ENCODE data around the gene URAD.
"Not testable (repeated sequence)": the region's sequence is repeated elsewhere in the genome, so short reads cannot be mapped to it uniquely, and the experiment has no call there.

URAD gene

DNA sequence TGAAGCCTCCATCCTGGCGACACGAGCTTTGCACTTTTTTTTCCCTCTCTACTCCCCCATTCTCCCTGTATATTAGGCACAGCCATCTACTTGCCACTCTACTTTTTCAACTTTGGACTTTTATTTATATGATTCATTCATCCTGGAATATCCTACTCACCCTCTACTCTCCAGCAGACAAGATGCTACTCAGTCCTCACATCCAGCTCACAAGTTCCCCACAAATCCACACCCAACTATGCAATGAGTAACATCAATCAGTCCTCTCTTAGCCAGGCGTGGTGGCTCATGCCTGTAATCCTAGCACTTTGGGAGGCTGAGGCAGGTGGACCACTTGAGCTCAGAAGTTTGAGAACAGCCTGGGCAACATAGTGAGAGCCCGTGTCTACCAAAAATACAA is 23.9 kb upstream of the URAD start:
- no peak for DNase-seq (ENCODE audit: low read depth)
- H3K4me3 ChIP-seq (ENCODE audit: low read length), result no peak overlapping the region
- TF ChIP-seq CTCF (conservative IDR thresholded peaks at IDR 0.05; ENCODE audit: low read length), result no peak

DNA sequence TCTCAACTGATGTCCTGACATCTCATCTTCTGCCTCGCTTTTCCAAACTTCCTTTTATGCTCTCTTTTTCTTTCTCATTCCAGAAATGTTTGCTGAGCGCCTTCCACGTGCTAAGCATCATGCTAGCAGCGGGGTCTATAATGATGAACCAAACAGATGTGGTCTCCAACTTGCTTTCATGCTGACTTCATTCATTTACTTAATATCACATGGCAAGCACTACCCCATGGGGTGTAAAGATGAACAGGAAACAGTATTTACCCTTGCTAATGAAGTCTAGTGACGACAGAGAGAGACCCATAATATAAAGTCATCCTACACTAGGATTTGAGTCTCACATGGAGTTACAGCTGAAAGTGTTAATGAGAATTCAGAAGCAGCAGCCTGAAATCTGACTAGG is 21.6 kb upstream of the URAD start:
- no peak overlapping the region for H3K4me3 ChIP-seq (ENCODE audit: low read length)
- TF ChIP-seq CTCF (conservative IDR thresholded peaks at IDR 0.05; ENCODE audit: low read length), result no peak
- no peak for DNase-seq (ENCODE audit: low read depth)

DNA sequence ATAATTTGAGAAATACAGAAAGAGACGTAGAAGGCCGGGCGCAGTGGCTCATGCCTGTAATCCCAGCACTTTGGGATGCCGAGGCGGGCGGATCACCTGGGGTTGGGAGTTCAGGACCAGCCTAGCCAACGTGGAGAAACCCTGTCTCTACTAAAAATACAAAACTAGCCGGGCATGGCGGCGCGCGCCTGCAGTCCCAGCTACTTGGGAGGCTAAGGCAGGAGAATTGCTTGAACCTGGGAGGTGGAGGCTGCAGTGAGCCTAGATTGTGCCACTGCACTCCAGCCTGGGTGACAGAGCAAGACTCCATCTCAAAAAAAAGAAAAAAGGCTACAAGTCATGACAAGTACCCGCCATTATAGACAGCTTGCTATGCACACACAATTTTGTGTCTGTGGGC is 16.5 kb upstream of the URAD start:
- not testable (repeated sequence) for H3K4me3 ChIP-seq (ENCODE audit: low read length); DNase-seq (ENCODE audit: low read depth)

DNA sequence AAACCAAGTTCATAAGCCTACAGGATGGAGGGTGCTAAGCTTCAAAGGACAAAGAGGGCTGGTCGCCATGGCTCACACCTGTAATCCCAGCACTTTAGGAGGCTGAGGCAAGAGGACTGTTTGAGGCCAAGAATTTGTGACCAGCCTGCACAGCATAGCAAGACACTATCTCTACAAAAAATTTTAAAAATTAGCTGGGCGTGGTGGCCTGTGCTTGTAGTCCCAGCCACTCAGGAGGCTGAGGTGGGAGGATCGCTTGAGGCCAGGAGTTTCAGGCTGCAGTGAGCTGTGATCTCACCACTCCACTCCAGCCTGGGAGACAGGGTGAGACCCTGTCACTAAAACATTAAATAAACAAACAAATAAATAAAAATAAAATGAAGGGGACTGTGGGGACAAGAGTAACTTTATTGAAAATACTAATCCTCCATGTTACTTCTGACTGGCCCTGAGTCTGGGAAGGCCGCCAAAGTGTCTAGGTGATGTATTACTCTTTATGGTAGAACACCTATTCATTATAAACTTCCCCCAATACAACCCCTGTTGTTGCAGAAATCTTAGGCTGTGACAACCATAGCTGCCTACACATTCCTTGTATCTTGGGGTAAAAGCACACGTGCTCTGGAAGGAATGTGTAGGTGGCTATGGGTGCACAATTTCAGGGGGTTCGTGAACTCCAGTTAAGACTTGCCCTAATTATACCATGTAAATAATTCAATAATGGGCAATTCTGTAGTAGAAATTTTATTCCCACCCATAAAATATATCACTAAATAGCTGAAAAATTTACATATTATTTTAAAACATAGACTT is 14.6 kb upstream of the URAD start:
- H3K4me3 ChIP-seq (ENCODE audit: low read length), result no peak overlapping the region
- no peak for DNase-seq (ENCODE audit: low read depth)
- TF ChIP-seq CTCF (conservative IDR thresholded peaks at IDR 0.05; ENCODE audit: low read length), result no peak

GRCh38 chr13:28001837-28002473 is 13.5 kb upstream of the URAD start:
- no peak for DNase-seq (ENCODE audit: low read depth)
- no peak for TF ChIP-seq CTCF (conservative IDR thresholded peaks at IDR 0.05; ENCODE audit: low read length)
- H3K4me3 ChIP-seq (ENCODE audit: low read length), result no peak overlapping the region

- no peak overlapping the region for H3K4me3 ChIP-seq (ENCODE audit: low read length)
- no peak for DNase-seq (ENCODE audit: low read depth)
- no peak for TF ChIP-seq CTCF (conservative IDR thresholded peaks at IDR 0.05; ENCODE audit: low read length)
Observed at GRCh38 chr13:28001049-28001448, 12.6 kb upstream of the URAD start.

- no peak for DNase-seq (ENCODE audit: low read depth)
- TF ChIP-seq CTCF (conservative IDR thresholded peaks at IDR 0.05; ENCODE audit: low read length), result no peak
- H3K4me3 ChIP-seq (ENCODE audit: low read length), result no peak overlapping the region
Observed at GRCh38 chr13:28000567-28000966, 12.1 kb upstream of the URAD start.
